ENCODE data around the gene GRIN2A.

Gene GRIN2A

DNA sequence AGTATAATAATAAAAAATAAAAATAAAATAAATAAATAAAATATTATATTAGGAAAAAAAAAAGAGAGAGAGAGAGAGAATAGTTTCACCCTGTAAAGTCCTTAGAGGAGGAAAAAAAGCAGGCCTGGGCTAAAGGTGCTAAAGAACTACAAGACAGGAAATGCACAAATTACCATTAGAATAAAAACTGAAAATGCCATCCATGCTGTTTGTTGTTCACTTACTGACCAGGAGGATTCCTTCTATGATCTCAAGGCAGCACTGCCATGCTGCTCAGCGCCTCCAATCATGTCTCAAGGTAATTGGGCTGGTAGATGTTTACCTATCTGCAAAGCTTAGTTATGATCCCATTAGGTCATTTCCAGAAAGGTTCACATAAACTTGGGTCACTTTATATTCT lies 201.2 kb downstream of the GRIN2A start:
- Mint-ChIP-seq H3K9me3 (peaks cover 7% of the 10 kb centered on the region), H3K27ac (no peak overlapping the region), H3K4me1 (ENCODE audit: low read depth) (no peaks in the 10 kb centered on the region), H3K27me3 (no peaks in the 10 kb centered on the region), H3K36me3 (ENCODE audit: low read depth) (no peaks in the 10 kb centered on the region), H3K4me3 (no peak overlapping the region)
- no peak for DNase-seq

DNA sequence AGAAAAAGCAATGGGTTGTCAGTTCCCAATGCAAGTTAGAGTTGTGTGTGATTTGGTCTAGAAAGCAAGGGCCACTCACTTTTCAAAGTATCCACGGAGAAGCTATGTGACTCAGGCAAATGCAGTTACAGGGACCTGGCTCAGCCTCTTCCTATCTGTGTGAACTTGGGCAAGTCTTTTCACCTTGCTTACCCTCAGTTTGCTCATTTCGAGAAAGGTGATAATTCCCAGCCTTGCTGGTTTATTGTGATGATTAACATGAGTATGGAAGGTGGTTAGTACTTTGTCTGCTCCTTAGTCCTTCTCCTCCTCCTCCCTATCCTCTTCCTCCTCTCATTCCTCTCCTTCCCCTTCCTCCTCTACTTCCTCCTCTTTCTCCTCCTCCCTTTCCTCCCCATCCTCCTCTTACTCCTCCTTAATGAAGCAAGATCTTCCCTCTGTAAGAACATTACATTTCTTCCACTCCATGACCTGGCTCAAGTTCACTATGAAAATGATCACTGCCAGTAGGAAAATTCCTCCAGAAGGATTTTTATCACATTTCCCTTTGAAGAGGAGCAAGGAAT lies 204.0 kb downstream of the GRIN2A start:
- no peaks in the 10 kb centered on the region for H3K9me3 Mint-ChIP-seq
- H3K27me3 Mint-ChIP-seq = no peaks in the 10 kb centered on the region
- no peak overlapping the region for H3K4me3 Mint-ChIP-seq
- H3K36me3 Mint-ChIP-seq (ENCODE audit: low read depth) = no peaks in the 10 kb centered on the region
- H3K4me1 Mint-ChIP-seq (ENCODE audit: low read depth) = no peaks in the 10 kb centered on the region
- no peak for DNase-seq
- no peak overlapping the region for H3K27ac Mint-ChIP-seq

DNA sequence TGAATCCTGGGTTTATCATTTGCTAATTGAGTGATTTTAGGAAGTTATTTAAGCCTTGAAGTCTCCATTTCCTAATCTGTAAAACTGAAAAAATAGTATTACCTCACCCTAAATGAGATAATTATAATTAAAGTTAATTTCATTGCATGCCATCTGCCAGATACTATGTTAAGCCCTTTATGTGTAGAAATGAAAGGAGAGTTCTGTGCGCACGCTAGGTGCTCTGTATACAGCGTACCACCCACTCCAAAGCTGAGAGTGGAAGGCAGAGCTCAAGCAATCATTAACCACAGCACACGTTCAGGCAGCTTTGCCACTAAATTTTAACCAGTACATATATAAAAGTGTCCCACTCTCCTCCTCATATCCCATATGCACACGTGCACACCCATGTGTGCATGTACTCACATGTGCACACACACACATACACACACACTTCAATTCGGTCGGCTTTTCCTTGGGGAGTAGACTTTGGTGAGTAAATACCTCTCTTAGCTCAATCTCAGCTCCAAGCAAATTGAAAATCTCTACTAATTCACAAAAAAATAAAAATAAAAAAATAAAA lies 204.8 kb downstream of the GRIN2A start:
- Mint-ChIP-seq H3K27me3 (no peaks in the 10 kb centered on the region), H3K36me3 (ENCODE audit: low read depth) (no peaks in the 10 kb centered on the region), H3K9me3 (no peaks in the 10 kb centered on the region), H3K4me3 (no peak overlapping the region), H3K27ac (no peak overlapping the region), H3K4me1 (ENCODE audit: low read depth) (no peaks in the 10 kb centered on the region)
- no peak for DNase-seq

DNA sequence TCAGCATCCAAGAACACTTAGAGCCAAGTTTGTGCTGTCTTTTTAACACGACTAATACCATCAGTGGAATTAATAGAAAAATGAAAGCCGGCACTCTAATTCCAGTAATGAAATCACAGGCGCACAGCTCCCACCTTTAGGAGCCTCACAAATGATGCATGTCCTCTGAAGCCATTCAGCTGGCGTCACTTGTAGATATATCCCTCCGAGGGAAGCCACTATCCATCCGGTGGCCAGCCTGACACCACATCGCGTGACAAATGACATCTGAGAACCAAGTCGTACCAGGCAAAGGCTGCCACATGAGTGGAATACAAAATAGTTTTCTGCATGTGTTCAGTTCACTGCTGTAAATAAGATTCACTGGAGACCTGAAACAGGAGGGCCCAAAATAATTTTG lies 205.6 kb downstream of the GRIN2A start:
- Mint-ChIP-seq H3K4me1 (ENCODE audit: low read depth) (no peaks in the 10 kb centered on the region), H3K4me3 (no peak overlapping the region), H3K27ac (no peak overlapping the region), H3K36me3 (ENCODE audit: low read depth) (no peaks in the 10 kb centered on the region), H3K27me3 (no peaks in the 10 kb centered on the region), H3K9me3 (no peaks in the 10 kb centered on the region)
- no peak for DNase-seq

DNA sequence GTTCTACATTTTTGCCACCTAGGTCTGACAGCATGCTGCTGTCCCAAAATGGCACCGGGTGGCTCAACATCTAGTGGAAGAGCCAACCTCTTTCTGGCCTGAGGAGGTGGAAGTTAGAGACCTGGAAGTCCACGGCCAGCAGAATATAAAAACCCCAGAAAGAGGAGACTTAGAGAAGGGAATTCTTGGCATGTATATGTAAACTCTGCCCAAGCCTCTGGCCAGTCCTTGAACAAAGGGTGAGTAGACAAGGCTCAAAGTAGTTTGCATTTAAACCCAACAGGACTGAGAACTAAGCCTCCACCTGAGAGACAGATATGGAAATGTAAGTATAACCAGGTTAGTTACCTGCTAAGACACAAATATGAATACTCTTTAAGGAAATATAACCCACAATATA lies 210.3 kb downstream of the GRIN2A start:
- H3K4me1 Mint-ChIP-seq (ENCODE audit: low read depth) = peaks cover 2% of the 10 kb centered on the region
- no peak for DNase-seq
- H3K4me3 Mint-ChIP-seq = no peak overlapping the region
- no peak overlapping the region for H3K27ac Mint-ChIP-seq
- H3K27me3 Mint-ChIP-seq = no peaks in the 10 kb centered on the region
- peaks cover 10% of the 10 kb centered on the region for H3K9me3 Mint-ChIP-seq
- no peaks in the 10 kb centered on the region for H3K36me3 Mint-ChIP-seq (ENCODE audit: low read depth)

DNA sequence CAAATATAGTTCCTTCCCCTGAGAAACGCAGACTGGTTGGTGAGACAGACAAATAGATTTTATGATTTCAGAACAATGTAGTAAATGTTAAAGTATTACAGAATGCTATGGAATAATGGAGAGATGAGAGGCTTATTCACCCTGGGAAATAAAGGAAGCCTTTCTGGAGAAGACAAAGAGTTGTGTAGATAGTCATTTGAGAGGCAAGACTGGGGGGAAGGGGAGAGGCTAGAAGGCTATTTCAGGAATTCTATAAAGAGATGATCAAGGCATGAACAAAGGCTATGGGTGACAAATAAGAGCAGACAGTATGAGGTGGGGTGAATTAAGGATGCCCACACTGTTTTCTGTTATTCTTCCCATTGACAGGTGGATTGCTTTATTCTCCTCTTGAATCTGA lies 211.4 kb downstream of the GRIN2A start:
- H3K4me3 Mint-ChIP-seq = no peak overlapping the region
- no peak overlapping the region for H3K27ac Mint-ChIP-seq
- H3K9me3 Mint-ChIP-seq = peaks cover 12% of the 10 kb centered on the region
- peaks cover 6% of the 10 kb centered on the region for H3K4me1 Mint-ChIP-seq (ENCODE audit: low read depth)
- H3K36me3 Mint-ChIP-seq (ENCODE audit: low read depth) = no peaks in the 10 kb centered on the region
- no peaks in the 10 kb centered on the region for H3K27me3 Mint-ChIP-seq
- no peak for DNase-seq

DNA sequence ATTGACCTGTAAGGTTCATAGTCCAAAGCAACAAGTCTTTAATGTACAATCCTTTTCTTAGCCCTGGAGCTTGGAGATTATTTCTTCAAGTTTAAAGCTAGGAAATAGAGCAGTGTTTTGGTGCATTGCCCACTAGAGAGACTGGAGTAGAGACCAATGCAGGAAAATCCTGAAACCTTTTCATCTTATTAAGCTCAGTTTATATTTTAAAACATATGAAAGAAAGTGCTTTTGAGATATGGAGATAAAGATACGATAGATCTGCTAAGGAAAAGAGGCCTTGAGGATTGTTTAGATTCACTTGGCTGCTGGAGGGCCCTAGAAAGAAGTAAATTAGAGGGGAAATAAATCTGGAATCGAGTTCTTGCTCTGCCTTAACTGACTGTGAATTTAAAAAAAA lies 212.0 kb downstream of the GRIN2A start:
- H3K27me3 Mint-ChIP-seq = no peaks in the 10 kb centered on the region
- H3K9me3 Mint-ChIP-seq = peaks cover 12% of the 10 kb centered on the region
- no peak overlapping the region for H3K4me3 Mint-ChIP-seq
- no peaks in the 10 kb centered on the region for H3K36me3 Mint-ChIP-seq (ENCODE audit: low read depth)
- H3K27ac Mint-ChIP-seq = no peak overlapping the region
- H3K4me1 Mint-ChIP-seq (ENCODE audit: low read depth) = peaks cover 6% of the 10 kb centered on the region
- DNase-seq = no peak

DNA sequence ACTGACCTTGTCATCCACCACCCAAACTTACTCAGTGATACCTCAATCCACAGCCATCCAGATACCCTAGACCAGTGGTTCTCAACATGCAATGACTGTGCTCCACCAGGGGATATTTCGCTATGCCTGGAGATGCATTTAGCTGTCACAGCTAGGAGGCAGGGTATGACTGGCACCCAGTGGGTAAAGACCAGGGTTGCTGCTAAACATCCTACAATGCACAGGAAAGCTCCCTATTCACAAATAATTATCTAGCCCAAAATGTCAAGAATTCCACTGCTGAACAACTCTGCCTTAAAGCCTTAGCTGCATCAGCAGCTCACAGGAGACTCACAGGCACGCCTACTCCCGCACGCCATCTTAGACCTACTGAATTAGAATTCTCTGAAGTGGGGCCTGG lies 212.6 kb downstream of the GRIN2A start:
- Mint-ChIP-seq H3K4me3 (no peak overlapping the region), H3K4me1 (ENCODE audit: low read depth) (peaks cover 6% of the 10 kb centered on the region), H3K9me3 (peaks cover 12% of the 10 kb centered on the region), H3K36me3 (ENCODE audit: low read depth) (no peaks in the 10 kb centered on the region), H3K27me3 (no peaks in the 10 kb centered on the region), H3K27ac (no peak overlapping the region)
- no peak for DNase-seq

DNA sequence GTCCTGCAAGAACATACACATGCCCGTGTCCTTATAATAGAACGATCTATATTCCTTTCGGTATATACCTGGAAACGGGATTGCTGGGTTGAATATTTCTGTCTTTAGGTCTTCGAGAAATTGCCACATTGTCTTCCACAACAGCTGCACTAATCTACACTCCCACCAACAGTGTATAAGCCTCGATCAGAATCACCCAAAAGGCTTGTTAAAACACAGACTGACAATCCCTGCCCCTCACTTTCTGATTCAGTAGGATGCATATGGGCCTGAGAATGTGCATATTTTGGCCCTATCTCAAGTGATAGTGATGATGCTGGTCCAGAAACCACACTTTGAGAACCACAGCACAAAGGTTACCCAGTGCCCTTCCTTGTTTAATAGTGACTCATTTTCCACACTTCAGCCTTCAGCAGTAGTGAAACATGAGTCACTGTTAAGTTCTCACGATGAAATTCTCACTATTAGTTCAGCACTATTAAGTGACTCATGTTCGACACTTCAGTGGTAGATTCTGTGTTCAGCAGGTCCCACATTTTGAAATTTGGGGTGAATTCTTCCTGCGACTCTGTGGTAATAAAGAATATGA lies 215.6 kb downstream of the GRIN2A start:
- H3K27ac Mint-ChIP-seq = no peak overlapping the region
- H3K4me3 Mint-ChIP-seq = no peak overlapping the region
- H3K27me3 Mint-ChIP-seq = no peaks in the 10 kb centered on the region
- H3K36me3 Mint-ChIP-seq (ENCODE audit: low read depth) = no peaks in the 10 kb centered on the region
- no peak for DNase-seq
- peaks cover 6% of the 10 kb centered on the region for H3K4me1 Mint-ChIP-seq (ENCODE audit: low read depth)
- peaks cover 12% of the 10 kb centered on the region for H3K9me3 Mint-ChIP-seq

DNA sequence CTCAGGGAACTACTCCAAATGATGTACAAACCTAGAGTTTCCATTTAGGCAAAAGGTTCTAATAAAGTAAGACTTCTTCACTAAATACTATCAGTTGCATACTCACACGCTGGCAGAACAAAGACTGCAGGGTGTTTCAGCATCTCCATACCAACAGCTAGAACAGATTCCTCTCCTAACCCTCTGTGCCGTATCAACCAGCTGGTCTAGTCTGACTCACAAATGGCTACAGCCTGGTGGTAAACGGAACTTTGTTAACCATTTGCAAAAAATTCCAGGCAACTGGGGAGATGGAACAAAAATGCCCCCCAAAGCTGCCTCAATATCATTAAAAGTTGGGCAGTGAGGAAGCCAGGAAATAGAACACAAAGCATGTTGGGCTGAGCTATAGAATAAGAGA lies 217.1 kb downstream of the GRIN2A start:
- no peak overlapping the region for H3K4me3 Mint-ChIP-seq
- H3K36me3 Mint-ChIP-seq (ENCODE audit: low read depth) = no peaks in the 10 kb centered on the region
- H3K9me3 Mint-ChIP-seq = peaks cover 12% of the 10 kb centered on the region
- peaks cover 6% of the 10 kb centered on the region for H3K4me1 Mint-ChIP-seq (ENCODE audit: low read depth)
- H3K27ac Mint-ChIP-seq = no peak overlapping the region
- DNase-seq = no peak
- no peaks in the 10 kb centered on the region for H3K27me3 Mint-ChIP-seq

DNA sequence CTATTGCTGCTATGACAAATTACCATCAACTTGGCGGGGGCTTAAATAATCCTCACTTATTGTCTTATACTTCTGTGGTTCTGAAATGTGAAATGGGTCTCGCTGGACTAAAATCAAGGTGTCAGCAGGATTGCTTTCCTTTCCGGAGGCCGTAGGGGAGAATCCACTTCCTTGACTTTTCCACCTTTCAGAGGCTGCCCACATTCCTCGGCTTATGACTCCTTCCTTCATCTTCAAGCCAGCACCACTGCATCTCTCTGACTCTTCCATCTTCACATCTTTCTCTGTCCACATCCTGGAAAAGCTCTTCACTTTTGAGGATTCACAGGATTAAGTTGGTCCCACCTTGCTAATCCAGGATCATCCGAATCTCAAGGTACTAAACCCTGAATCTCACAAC lies 217.8 kb downstream of the GRIN2A start:
- H3K4me3 Mint-ChIP-seq = no peak overlapping the region
- H3K27ac Mint-ChIP-seq = no peak overlapping the region
- H3K4me1 Mint-ChIP-seq (ENCODE audit: low read depth) = peaks cover 6% of the 10 kb centered on the region
- DNase-seq = no peak
- peaks cover 11% of the 10 kb centered on the region for H3K9me3 Mint-ChIP-seq
- H3K27me3 Mint-ChIP-seq = no peaks in the 10 kb centered on the region
- no peaks in the 10 kb centered on the region for H3K36me3 Mint-ChIP-seq (ENCODE audit: low read depth)

DNA sequence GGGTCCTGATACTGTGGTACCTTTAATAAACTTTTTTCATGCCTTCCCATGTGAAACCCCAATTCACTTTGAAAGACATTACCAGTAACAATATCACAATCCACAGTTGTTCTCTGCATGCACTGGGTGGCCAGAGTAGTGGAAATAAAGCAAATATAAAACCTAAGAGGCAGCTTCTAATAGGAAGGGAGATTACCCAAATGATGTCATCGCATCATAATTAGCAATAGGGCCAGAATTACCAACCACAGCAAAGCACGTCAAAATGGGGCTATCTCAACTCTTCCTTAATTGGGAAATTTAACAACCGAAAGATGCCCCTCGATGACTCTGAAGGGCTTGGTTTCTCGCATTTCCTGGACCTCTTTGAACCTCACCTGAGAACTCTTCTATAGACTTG lies 224.8 kb downstream of the GRIN2A start:
- DNase-seq = no peak
- Mint-ChIP-seq H3K27ac (no peak overlapping the region), H3K4me3 (no peak overlapping the region), H3K9me3 (no peaks in the 10 kb centered on the region), H3K36me3 (ENCODE audit: low read depth) (no peaks in the 10 kb centered on the region), H3K27me3 (peaks cover 8% of the 10 kb centered on the region), H3K4me1 (ENCODE audit: low read depth) (no peaks in the 10 kb centered on the region)

DNA sequence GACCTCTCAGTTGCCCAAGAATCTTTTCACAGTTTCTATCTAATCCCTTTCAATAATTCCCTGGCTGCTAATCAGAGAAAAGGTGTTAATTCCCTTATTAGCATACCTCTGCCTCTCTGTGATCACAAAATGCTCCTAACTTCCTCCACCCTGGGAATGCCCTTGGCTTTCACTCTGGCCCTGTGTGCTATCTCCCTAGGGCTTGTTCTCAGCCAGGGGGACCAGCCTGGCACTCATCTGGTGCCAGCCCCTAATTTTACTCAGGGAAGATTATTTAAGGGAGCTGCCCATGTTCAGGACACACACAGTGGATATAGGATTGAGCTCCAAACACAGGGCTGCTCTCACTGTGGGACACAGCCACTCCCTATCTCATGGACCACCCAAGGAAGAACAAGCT lies 225.2 kb downstream of the GRIN2A start:
- DNase-seq = no peak
- Mint-ChIP-seq H3K4me1 (ENCODE audit: low read depth) (no peaks in the 10 kb centered on the region), H3K27ac (no peak overlapping the region), H3K4me3 (no peak overlapping the region), H3K27me3 (peaks cover 8% of the 10 kb centered on the region), H3K9me3 (no peaks in the 10 kb centered on the region), H3K36me3 (ENCODE audit: low read depth) (no peaks in the 10 kb centered on the region)

DNA sequence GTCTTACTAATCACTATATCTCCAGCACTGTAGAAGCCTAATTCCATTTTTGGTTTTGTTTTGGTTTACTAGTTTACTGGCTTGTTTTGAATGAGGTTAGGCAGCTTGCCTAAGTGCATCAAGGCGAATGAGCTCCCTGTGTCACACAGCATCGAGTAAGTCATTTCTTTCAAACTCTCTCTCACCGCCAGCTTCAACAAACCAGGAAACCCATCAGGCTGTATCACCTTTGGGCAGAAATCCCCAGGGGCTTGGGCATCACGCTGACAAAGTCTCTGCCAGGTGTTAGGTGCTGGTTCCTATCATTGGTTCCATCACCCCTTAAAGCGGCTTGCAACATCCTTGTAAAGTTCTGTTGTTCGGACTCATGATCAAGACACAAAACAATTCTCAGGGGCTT lies 226.6 kb downstream of the GRIN2A start:
- DNase-seq = no peak
- Mint-ChIP-seq H3K4me1 (ENCODE audit: low read depth) (no peaks in the 10 kb centered on the region), H3K36me3 (ENCODE audit: low read depth) (no peaks in the 10 kb centered on the region), H3K27me3 (peaks cover 8% of the 10 kb centered on the region), H3K4me3 (no peak overlapping the region), H3K27ac (no peak overlapping the region), H3K9me3 (no peaks in the 10 kb centered on the region)

DNA sequence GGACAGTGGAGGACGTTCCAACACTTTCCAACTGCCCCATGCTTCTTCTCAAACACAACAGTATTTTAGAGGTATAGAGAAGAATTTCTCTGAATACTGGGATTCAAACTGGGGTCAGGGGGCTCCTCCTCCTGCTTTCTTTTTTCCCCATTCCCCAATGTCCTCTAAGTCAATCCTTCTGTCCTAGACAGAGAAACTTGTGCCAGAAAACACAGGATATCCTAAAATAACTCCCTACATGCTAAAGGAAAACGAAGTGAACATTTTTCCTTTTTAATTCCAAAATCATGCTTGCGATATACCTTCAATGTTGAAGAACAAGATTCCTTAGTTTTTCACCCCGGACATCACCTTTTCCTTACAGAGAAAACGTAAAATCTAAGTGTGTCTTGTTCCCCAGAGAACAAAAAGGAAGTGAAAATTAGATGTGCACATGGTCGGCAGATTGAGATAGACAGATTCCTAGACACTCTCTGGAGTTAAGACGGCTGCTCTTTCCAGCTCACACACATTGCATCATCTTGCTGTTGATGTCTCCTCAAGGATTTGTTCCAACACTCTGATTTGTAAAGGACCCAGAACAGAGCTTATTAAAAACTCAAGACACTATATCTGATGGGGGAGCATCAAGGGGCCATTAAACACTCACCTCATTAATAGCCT lies 228.2 kb downstream of the GRIN2A start:
- Mint-ChIP-seq H3K27me3 (peaks cover 6% of the 10 kb centered on the region), H3K4me1 (ENCODE audit: low read depth) (no peaks in the 10 kb centered on the region), H3K9me3 (no peaks in the 10 kb centered on the region), H3K27ac (no peak overlapping the region), H3K4me3 (no peak overlapping the region), H3K36me3 (ENCODE audit: low read depth) (no peaks in the 10 kb centered on the region)
- DNase-seq = no peak
